Mesothelial cell of epicardium (in vitro differentiated cells): ENCODE results near the gene CTNNA3. TPM values are rescaled to one million over a fixed set of nuclear protein-coding genes. Genes with fewer than 3 reads are reported as not detected.

ENCODE experiments used
- DNase-seq, 2 experiments: peaks; one replicate each; pipeline ENCODE4 v3.0.0; 2021; ENCODE audit warnings: low spot score in 2 of 2; ENCODE audit not compliant: unreplicated experiment in 2 of 2
- H3K27ac Mint-ChIP-seq: 2 replicates; pipeline ENCODE4 v1.8.0; 2021; ENCODE audit warnings: mixed read lengths
- H3K27me3 Mint-ChIP-seq: 2 replicates; pipeline ENCODE4 v1.8.0; 2021; ENCODE audit warnings: low read depth, mixed read lengths
- H3K36me3 Mint-ChIP-seq: 2 replicates; pipeline ENCODE4 v1.8.0; 2021; ENCODE audit warnings: mixed read lengths
- H3K4me1 Mint-ChIP-seq: 2 replicates; pipeline ENCODE4 v1.8.0; 2021; ENCODE audit warnings: mixed read lengths
- H3K4me3 Mint-ChIP-seq: 2 replicates; pipeline ENCODE4 v1.8.0; 2021; ENCODE audit warnings: mild to moderate bottlenecking, moderate library complexity, mixed read lengths
- H3K9me3 Mint-ChIP-seq: 2 replicates; pipeline ENCODE4 v1.8.0; 2021; ENCODE audit warnings: mixed read lengths
- CTCF ChIP-seq: fragments of 200-600 bp; sonication (generic); IDR thresholded peaks from one replicate; pipeline ENCODE4 v1.5.0; 2021; ENCODE audit warnings: antibody characterized with exemption; ENCODE audit not compliant: unreplicated experiment
- total RNA-seq: library from RNA; stranded (reverse); gene quantifications from 3 replicates; pipeline ENCODE4 v1.2.1, GENCODE V29; 2021

The CTNNA3 gene
- total RNA-seq, 1 donor from 2014 or later, result 14.2 TPM

- H3K36me3 Mint-ChIP-seq, result no peaks in the 10 kb centered on the region
- H3K4me1 Mint-ChIP-seq, result peaks cover 5% of the 10 kb centered on the region
- DNase-seq, result no peak
- peaks cover 5% of the 10 kb centered on the region for H3K27me3 Mint-ChIP-seq
- TF ChIP-seq CTCF, result no peak
- no peak overlapping the region for H3K4me3 Mint-ChIP-seq
- H3K9me3 Mint-ChIP-seq, result no peaks in the 10 kb centered on the region
- H3K27ac Mint-ChIP-seq, result no peak overlapping the region
These were observed 705.7 kb downstream of the CTNNA3 start for GRCh38 chr10:66990143-66990830.

- no peak overlapping the region for H3K4me3 Mint-ChIP-seq
- H3K9me3 Mint-ChIP-seq, result no peaks in the 10 kb centered on the region
- peaks cover 26% of the 10 kb centered on the region for H3K4me1 Mint-ChIP-seq
- peak overlapping the region; percentile 81 for H3K27ac Mint-ChIP-seq
- DNase-seq, result no peak
- peaks cover 2% of the 10 kb centered on the region for H3K27me3 Mint-ChIP-seq
- no peaks in the 10 kb centered on the region for H3K36me3 Mint-ChIP-seq
- no peak for TF ChIP-seq CTCF
These were observed 712.5 kb downstream of the CTNNA3 start for GRCh38 chr10:66983475-66983818.

GRCh38 chr10:66982792-66983474 lies 713.1 kb downstream of the CTNNA3 start:
- Mint-ChIP-seq H3K4me1 (peaks cover 26% of the 10 kb centered on the region), H3K27me3 (peaks cover 2% of the 10 kb centered on the region), H3K36me3 (no peaks in the 10 kb centered on the region), H3K9me3 (no peaks in the 10 kb centered on the region), H3K27ac (peak overlapping the region; percentile 81), H3K4me3 (no peak overlapping the region)
- no peak for DNase-seq
- TF ChIP-seq CTCF, result no peak

- Mint-ChIP-seq H3K4me1 (peaks cover 26% of the 10 kb centered on the region), H3K36me3 (no peaks in the 10 kb centered on the region), H3K9me3 (no peaks in the 10 kb centered on the region), H3K4me3 (no peak overlapping the region), H3K27ac (no peak overlapping the region), H3K27me3 (peaks cover 2% of the 10 kb centered on the region)
- TF ChIP-seq CTCF, result no peak
- DNase-seq, result no peak
These were observed 714.0 kb downstream of the CTNNA3 start for GRCh38 chr10:66982053-66982420.

- Mint-ChIP-seq H3K4me3 (no peak overlapping the region), H3K9me3 (no peaks in the 10 kb centered on the region), H3K27ac (no peak overlapping the region), H3K4me1 (peaks cover 26% of the 10 kb centered on the region), H3K27me3 (peaks cover 2% of the 10 kb centered on the region), H3K36me3 (no peaks in the 10 kb centered on the region)
- no peak for DNase-seq
- no peak for TF ChIP-seq CTCF
These were observed 714.5 kb downstream of the CTNNA3 start for GRCh38 chr10:66981361-66982052.
